NCI-H1105 treated with DMSO at 0.1 percent for 48 hours (cell line): Measurements from ENCODE around the gene SESN1.
"Not testable (repeated sequence)": the region's sequence is repeated elsewhere in the genome, so short reads cannot be mapped to it uniquely, and the experiment has no call there.

Experiments
- DNase-seq: peaks from one replicate; lab custom pipeline; 2025; lab: John Stamatoyannopoulos, UW

SESN1 gene

DNA sequence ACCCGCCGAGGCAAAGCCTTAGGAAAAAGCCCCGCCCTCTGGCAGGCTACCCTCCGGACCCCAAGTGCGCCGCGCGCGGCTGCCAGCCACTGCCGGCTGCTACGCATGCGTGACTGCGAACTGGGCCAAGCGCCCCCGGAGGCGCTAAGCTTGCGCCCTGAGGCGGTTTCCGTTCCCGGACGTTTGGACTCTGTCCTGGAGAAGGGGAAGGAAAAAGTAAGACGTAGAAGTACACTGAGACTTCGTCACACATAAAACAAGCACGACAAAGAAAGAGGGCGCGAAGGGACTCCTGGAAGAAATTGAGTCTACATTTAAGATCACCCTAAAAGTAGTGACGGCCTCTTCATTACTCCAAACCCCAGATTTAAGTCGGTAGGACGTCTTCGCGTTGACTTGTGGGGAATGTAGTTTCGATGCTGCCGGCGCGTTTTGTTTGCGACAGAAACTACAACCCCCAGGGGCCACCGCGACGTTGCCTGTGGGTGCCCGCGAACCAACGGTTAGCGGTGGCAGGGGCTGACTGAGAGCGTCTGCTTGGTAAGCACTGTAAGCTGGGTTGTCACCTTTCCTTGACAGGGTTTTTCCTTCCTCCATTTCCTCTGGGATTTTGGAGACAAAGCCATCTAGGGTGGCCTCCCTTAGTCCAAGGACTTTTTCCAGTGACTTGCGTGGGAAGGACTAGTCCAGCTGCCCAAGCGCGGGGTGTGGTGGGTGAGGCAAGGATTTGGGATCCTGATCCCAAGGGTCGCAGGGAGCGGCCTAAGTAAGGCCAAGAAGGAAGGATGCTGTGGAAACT is 589 bp upstream of the SESN1 start, which contains the start of gene CEP57L1:
Gene CEP57L1, plus strand, starts transcription at position 472 of the 799 bp plus-strand sequence. CDS start 49,715 bp downstream, outside the sequence.
- DNase-seq: peak; percentile 97

DNA sequence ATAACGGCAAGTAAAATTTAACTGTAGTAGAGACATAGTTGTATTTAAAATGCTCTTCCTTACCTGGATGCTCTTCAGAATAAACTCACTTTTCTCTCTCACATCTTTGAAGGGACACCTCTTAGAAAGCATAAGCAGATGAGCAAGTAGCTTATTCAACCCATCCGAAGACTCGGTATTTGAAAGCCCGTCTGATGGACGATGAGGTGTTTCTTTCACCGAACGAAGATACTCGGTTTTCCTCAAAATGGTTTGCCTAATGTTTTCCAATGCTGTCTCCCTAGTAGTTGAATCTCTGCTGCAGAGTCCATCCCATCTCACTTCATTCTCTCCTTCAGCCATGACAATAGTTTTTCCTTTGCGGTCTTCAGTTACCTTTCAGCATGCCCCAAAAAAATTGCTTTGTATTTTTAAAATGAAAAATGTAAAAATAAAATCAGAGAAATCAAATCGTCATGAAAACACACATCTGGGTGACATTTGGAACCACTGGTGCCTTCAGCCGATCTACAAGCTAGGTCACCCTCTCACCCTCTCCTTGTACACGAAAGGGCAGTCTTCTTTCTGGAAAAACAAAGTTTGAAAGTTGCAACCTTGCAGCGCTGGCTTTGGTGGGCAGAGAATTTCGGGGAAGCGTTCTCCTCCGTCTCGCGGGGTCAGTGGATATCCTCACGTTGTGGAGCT is 772 bp downstream of the SESN1 start:
- DNase-seq: peak; percentile 25

DNA sequence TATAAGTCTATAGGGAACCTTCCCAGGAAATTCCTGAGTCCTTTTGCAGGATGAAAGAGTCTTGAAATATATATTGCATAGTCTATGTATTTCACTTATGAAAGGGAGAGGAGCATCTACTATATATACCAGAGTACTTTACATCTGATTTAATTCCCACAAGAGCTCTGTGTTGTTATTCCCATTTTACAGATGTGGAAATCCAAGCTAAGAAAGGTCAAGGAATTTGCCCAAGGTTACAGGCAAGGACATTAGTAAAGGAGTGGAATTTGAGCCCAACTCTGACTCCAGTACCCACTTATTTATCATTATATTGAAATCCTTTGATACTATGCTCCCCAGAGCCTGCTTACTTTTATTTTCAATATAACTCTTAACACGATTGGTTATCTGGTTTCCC is 2.6 kb downstream of the SESN1 start:
- no peak for DNase-seq

DNA sequence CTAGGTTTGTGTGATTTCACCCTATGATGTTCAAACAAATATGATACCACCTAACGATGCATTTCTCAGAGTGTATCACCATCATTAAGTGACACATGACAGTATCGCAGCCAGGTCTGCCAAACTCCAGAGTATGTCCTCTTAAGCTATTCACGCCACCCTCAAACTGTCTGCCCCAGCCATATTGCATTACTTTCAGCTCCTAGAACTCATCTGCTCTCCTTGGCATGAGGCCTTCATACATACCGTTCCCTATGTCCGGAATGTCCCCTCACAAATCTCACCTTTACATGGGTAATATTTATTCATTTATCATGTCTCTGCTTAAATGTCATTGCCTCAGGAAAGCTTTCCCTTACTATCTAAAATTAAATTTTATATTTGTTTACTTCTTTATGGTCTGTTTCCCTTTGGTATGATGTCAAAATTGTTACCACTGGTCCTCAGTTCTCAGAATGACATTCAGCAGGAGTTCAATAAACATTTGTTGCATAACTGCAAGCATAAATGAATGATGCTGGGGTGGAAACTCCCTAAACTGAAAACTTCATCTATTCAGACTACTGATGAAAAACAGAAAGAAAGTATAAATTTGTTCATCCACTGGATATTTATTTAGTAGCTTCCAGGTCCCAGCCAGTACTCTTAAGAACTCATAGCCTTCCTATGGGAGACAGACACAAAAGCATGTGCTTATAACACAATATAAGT is 3.2 kb downstream of the SESN1 start:
- DNase-seq: no peak

DNA sequence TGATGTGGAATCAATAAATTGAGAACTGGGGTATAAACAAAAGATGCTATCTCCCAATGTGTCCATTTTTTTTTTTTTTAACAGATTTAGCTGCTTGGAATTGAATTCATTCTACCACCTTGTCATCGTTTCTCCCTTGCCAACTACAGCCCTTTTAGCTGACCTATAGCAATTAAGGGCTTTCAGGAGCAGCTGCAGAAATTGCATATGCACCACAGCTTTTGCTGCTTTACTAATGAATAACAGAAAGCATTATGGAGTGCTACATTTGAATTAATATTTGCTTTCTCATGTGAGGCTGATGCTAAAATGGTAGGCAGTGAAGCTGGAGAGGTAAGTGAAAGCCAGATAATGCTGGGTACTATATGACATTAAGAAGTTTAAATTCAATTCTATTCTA is 5.7 kb downstream of the SESN1 start:
- peak; percentile 57 for DNase-seq

DNA sequence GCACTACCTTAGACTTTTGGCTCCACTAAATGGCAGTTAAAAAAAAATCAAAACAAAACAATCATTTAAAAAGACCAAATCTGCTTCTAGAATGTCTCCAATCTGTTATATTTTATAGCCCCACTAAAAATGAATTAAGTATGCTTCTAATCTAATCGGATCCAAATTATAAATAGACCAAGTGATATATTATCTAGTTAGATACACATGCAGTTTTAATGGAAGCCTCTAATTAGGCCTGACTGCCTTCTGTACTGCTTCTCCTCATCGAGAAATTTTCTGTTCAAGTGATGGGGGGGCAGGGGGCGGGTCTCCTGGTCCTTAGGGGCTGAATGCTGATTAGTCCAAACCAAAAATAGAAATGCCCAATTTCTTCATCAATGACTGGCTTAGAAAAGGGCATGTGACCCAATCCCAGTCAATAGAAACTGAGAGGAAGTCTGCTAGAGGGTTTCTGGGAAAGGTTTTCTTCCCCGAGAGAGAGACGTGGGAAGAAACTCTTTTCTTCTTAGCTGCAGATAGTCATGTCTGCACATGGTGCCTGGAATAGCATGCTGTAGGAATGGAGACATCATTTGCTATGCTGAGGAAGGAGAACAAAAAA is 6.9 kb downstream of the SESN1 start:
- DNase-seq: no peak

DNA sequence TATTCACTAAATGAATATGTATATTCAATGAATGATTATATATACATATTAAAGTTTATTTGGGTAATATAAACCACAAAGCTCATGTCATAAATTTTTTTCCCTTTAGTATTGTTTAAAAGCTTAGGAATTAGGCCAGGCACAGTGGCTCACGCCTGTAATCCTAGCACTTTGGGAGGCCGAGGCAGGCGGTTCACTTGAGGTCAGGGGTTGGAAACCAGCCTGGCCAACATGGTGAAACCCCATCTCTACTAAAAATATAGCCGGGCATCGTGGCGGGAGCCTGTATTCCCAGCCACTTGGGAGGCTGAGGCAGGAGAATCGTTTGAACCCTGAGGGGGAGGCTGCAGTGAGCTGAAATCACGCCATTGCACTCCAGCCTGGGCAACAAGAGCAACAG is 10.5 kb downstream of the SESN1 start:
- DNase-seq: not testable (repeated sequence)

DNA sequence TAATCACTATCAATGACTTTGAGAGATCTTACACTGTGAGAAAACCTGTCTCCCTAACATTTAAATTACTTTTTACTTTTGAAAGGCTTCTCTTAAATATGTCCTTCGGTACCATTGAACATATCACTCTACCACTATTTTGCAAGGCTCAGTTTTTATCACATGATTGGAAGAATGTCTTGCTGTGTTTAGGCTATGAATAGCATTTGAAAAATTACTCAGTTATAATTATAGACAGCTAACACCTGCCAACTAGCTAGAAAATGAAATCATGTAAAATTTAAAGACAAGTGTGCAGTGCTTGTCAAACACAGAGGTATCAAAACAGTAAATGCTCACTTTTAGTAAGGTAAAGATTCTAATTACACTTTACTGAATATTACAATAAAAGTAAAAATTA is 11.0 kb downstream of the SESN1 start:
- no peak for DNase-seq

DNA sequence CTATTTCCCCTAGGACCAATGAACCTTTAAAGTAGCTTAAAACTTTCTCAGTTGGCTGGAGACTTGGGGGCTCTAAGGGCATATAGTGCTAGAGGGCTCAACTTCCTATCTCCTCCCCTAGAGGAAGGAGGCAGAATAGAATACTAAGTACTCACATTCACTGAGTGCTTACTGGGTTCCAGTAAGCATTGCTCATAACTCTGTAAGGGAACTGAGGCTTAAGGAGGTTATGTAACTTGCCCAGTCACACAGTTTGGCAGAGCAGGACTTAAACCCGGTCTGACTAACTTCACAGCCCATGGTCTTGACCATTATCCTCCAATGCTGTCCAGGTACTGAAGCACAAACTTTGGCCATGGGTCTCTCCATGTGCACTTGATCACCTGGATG is 12.5 kb downstream of the SESN1 start:
- DNase-seq: no peak

DNA sequence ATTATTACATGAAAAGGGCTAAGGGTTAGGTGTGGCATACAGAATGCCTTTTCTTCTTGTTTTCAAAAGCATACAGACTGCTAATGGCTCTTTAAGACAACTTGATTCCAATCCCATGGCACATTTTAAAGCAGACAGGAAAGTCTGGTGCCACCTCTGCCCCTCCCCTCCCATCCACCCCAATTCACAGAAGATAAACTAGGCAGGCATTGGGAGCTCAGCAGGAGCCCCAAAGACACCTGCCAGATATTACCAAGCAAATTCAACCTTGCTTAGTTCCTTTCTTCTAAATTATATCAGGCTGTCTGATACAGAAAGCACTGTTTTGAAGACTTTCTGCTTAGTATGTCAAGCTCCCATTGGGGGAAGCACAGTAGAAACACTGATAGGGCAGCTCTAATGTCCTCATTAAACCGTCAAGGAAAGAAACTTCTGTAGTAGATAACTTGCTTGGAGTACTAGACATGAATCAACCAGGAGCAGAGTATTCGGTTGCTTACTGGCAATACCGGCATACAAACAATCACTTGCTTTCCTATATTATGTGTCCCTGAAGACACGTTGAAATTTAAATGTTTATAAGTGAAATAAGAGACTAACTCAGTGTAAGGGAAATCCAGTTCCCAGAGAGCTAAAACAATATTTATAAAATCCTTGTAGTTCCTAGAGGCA is 13.0 kb downstream of the SESN1 start:
- DNase-seq: no peak

DNA sequence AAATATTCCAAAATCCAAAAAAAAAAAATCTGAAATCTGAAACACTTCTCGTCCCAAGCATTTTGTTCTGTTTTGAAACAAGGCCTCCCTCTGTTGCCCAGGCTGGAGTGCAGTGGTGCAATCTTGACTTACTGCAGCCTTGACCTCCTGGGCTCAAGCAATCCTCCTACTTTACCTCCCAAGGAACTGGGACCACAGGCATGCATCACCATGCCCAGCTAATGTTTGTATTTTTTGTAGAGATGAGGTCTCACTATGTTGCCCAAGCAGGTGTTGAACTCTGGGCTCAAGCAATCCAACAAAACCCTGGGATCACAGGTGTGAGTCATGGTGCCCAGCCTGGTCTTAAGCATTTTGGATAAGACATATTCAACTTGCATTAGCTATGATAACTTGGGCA is 13.6 kb downstream of the SESN1 start:
- DNase-seq: no peak

DNA sequence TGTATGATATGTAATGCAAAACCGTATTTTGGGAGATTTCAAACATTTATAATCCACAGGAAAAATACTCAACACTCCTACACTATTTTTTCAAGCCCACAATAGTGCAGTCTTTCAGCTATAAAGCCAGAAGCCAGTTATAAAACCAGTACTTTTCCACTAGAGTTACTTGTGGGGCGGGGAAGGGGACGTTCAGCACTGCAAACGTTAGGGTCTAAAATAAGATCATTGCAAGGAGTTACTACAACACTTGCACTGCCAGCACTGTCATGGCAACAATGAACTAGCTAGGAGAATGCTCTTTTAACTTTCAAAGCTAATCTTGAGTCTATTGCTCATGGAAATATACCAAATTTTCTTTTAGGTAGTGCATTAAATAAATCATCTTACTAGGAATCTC is 14.7 kb downstream of the SESN1 start:
- no peak for DNase-seq

DNA sequence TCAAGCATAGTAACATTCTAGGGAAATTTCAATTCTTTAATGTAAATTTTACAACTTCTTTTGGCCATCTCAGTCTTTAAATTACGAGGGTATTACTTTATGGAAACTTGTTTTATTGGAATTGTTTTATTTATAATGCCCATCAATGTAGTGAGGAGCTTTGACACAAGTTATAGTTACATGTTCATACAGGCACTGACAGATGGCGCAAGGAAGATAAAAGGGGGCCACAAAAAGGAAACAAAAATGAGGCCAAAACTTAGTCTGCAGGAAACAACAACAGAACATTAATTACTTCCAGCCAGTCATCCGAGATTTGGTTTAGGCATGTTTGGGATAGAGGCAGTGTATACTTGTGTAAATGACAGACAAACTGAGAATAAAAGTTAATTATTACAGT is 18.3 kb downstream of the SESN1 start:
- DNase-seq: no peak

DNA sequence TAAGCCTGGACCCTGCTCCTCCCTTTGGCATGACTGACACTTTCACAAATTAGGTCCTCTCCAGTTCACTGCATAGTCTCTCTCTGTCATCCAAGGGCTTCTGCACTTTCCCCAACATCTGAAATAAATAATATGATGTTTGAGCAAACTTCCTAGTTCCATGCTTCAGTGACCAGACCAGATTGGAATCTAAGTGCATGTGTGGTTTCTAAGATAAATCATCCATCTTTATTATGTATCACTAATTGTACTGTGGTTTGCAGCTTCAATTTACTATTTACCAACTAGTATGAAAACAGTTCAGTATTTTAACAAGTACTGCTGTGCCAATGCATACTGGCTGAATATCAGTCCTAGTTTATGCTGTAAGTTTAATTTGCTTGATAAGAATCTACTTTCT is 18.7 kb downstream of the SESN1 start:
- no peak for DNase-seq

DNA sequence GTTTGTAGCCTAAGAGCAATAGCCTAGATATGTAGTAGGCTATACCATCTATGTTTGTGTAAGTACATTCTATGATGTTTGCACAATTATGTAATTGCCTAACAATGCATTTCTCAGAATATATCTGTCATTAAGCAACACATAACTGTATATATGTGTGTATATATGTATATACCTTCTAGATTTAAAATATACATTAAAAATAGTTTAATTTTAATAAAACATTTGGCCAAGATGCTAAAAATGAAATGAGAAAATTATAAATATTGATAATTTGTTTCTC is 20.6 kb downstream of the SESN1 start:
- DNase-seq: no peak

DNA sequence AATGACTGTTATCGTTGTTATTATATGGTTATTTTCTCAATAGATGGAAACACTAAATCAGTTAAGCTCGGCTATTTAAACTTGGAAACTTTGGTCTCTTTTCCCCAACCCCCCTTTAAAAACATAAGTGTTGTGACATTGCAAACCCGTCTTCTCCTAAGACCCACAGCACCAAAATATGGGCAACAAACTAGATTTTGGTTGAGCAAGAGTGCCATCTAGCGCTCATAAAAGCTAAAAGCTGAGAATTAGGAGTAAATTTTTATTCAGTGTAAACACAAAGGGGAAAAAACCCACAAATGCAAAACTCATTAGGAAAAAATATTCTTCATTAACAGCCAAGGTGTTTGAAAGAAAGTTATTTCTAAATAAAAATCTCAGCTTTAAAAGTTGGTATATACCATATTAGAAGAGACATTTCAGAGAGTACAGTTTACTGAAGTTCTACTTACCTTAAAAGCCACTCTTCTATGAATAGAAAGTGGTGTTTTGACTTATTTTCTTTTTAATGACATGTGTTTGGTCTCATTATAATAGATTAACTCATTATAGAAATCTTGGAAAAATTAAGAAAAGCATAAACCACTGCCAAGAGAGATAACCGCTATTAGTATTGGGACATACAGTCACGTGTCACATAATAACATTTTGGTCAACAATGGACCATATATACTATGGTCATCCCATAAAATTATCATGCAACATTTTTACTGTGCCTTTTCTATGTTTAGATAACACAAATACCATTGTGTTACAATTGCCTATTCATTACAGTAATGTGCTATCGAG is 21.1 kb downstream of the SESN1 start:
- peak; percentile 75 for DNase-seq

DNA sequence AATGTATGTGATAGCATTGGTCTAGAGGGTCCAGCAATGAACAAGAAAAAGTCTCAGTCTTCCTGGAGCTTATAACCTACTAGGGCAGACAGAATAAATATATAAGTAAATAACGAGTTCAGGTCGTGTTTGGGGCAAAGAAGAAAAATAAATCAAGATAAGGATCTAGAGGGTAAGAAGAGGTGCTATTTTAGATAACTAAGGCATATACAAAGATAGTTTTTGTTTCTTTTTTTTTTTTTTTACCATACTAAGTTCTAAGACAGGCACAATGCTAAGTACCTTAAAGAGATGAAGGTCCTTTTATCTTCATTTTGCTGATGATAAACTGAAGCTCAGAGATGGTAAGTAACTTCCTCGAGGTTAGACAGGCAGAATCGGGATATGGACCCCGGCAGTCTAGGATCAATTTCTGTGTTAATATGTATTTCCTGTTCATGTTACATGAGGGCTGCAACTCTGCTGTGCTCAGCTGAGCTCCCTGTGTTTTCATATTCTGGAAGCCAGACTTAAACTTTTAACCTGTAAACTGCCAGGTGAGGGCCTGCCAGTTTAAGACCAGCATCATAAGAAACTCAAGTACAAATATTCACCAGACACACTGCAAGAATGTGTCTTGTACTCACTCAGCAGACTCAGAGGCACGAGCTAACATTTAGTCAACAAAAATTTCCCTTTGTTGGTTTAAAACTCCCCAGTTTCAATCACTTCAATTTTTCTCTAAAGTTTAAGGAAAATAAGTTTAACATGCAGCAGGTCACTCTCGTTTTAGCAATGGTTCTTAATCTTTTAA is 23.3 kb downstream of the SESN1 start:
- no peak for DNase-seq

DNA sequence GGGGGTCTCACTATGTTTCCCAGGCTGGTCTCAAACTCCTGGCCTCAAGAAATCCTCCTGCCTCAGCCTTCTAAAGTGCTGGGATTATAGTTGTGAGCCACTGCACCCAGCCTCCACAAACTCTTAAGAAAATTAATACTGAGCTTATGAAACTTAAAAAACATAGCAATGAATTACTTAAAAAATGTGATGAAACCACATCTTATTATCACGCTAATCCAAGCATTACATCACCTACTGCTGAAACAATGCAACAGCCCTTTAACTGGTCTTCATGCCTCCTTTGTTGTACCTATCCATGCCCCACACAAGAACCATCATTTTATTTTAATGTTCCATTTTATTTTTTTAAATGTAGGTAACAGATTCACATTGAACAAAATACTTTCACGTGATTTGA is 24.9 kb downstream of the SESN1 start:
- no peak for DNase-seq

DNA sequence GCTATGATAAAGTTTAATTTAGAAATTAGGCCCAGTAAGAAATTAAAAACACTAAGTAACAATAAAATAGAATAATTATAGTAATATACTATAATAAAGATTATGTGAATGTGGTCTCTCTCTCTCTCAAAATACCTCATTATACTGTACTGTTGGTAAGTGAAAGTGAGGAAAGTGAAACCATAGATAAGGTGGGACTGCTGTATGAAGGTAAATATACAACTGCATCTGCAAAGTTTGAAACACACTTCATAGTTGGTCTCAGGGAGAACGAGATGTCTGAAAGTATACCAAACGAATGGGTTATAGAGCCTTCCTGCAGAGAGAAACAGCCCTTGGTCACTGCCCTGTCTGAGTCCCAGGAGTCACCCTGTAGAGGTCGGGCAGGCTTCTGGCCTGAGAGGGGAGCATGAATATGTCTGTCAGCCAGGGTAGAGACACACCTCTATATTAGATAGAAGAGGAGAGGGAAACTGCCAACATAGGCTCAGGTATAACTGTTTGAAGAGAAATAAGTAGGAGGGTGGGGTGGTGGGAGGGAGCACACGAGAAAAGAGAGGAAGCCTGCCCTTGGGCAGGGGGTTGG is 31.8 kb downstream of the SESN1 start:
- no peak for DNase-seq

DNA sequence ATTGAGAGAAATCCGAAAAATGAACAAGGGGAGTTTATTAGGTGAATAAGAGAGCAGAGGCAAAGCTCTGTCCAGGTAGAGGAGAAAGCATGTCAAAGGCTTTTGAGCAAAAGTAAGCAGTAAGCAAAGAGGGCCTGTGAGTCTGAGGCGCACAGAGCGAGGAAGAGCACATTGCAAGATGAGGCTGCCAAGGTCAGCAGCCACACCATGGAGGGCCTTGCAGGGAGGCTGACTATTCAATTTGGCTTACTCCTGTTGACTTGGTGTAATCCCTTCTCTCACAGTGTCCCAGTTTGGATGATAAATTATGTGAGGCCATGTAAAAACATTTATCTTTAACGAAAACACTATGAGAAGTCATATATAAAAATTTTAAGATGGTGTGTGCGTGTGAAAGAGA is 32.4 kb downstream of the SESN1 start:
- no peak for DNase-seq
